HG03575 (cell line): ENCODE results near the gene HS1BP3.

Experiments
- ATAC-seq: cut with Tn5 transposase; IDR thresholded peaks from one replicate; pipeline ENCODE4 v1.9.1; 2021; ENCODE audit not compliant: unreplicated experiment, insufficient number of reproducible peaks, low FRiP score; ENCODE audit errors: extremely low read depth

The HS1BP3 gene

GRCh38 chr2:20650877-20651730, at the start of gene HS1BP3:
HS1BP3 (minus strand) TSS chr2:20651098; CDS start chr2:20651063, 35 bp downstream.
- peak; percentile 68 for ATAC-seq

GRCh38 chr2:20698916-20699613, 48.2 kb upstream of the HS1BP3 start:
- no peak for ATAC-seq

GRCh38 chr2:20697322-20697934, 46.5 kb upstream of the HS1BP3 start:
- no peak for ATAC-seq

- ATAC-seq: no peak
These were observed 45.5 kb upstream of the HS1BP3 start for GRCh38 chr2:20696366-20696765.

GRCh38 chr2:20693317-20693716, 42.4 kb upstream of the HS1BP3 start:
- ATAC-seq: no peak

- no peak for ATAC-seq
These were observed 41.2 kb upstream of the HS1BP3 start for GRCh38 chr2:20692081-20692480.

GRCh38 chr2:20691076-20691734, 40.3 kb upstream of the HS1BP3 start:
- ATAC-seq: no peak

GRCh38 chr2:20689428-20690264, 38.7 kb upstream of the HS1BP3 start:
- ATAC-seq: no peak

GRCh38 chr2:20687260-20687832, 36.4 kb upstream of the HS1BP3 start:
- no peak for ATAC-seq

GRCh38 chr2:20684581-20685063, 33.7 kb upstream of the HS1BP3 start:
- no peak for ATAC-seq

GRCh38 chr2:20682167-20682920, 31.4 kb upstream of the HS1BP3 start:
- no peak for ATAC-seq

GRCh38 chr2:20680744-20681375, 30.0 kb upstream of the HS1BP3 start:
- no peak for ATAC-seq

GRCh38 chr2:20678780-20679179, 27.9 kb upstream of the HS1BP3 start:
- ATAC-seq: no peak

GRCh38 chr2:20678086-20678395, 27.1 kb upstream of the HS1BP3 start:
- ATAC-seq: no peak

GRCh38 chr2:20677301-20678085, 26.6 kb upstream of the HS1BP3 start:
- peak; percentile 16 for ATAC-seq
